Measurements from ENCODE around the gene PDZK1. TPM values are rescaled to one million over a fixed set of nuclear protein-coding genes. Genes with fewer than 3 reads are reported as not detected.
"Not testable (repeated sequence)": the region's sequence is repeated elsewhere in the genome, so short reads cannot be mapped to it uniquely, and the experiment has no call there.

The PDZK1 gene
- total RNA-seq, 1 donor from 2014 or later: 0.16 TPM

DNA sequence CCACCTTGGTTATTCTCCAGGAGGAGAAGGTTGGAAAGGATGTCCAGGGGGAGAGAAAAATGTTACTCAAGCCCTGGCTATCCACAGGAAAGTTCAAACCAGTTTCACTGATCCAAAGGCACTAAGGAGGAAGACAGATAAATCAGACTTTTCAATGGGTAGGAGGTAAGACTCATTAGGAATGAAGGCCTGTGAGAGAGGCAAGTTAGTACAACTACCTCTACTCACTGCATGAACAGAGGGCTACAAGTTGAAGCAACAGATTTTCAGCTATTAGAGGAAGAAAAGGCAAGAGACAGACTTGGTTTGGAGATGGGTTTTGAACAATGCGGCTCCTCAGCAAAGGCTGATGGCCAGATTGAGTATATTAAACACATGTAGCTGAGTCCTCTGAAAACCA, 29.0 kb upstream of the PDZK1 start:
- Histone ChIP-seq H3K4me1 (no peaks in the 10 kb centered on the region), H3K27me3 (ENCODE audit: low read depth) (no peaks in the 10 kb centered on the region), H3K4me3 (no peak overlapping the region), H3K36me3 (peaks cover 4% of the 10 kb centered on the region), H3K27ac (replicated peaks) (no peak overlapping the region), H3K9me3 (replicated peaks) (no peaks in the 10 kb centered on the region)
- TF ChIP-seq CTCF (IDR thresholded peaks at IDR 0.05; ENCODE audit: borderline replicate concordance): no peak
- no peak for DNase-seq
- intact Hi-C loops (cut with micrococcal nuclease): no loop called here

- H3K4me3 ChIP-seq: no peak overlapping the region
- H3K9me3 ChIP-seq (replicated peaks): no peaks in the 10 kb centered on the region
- H3K36me3 ChIP-seq: no peaks in the 10 kb centered on the region
- no peaks in the 10 kb centered on the region for H3K4me1 ChIP-seq
- H3K27ac ChIP-seq (replicated peaks): no peak overlapping the region
- intact Hi-C loops (cut with micrococcal nuclease): no loop called here
- DNase-seq: no peak
- H3K27me3 ChIP-seq (ENCODE audit: low read depth): no peaks in the 10 kb centered on the region
- no peak for TF ChIP-seq CTCF (IDR thresholded peaks at IDR 0.05; ENCODE audit: borderline replicate concordance)
Observed at GRCh38 chr1:145730900-145731299, 23.7 kb upstream of the PDZK1 start.

GRCh38 chr1:145730467-145730866, 23.3 kb upstream of the PDZK1 start:
- H3K27me3 ChIP-seq (ENCODE audit: low read depth): no peaks in the 10 kb centered on the region
- H3K9me3 ChIP-seq (replicated peaks): no peaks in the 10 kb centered on the region
- no peaks in the 10 kb centered on the region for H3K36me3 ChIP-seq
- no peak overlapping the region for H3K27ac ChIP-seq (replicated peaks)
- TF ChIP-seq CTCF (IDR thresholded peaks at IDR 0.05; ENCODE audit: borderline replicate concordance): no peak
- intact Hi-C loops (cut with micrococcal nuclease): no loop called here
- no peak overlapping the region for H3K4me3 ChIP-seq
- no peak for DNase-seq
- H3K4me1 ChIP-seq: no peaks in the 10 kb centered on the region

DNA sequence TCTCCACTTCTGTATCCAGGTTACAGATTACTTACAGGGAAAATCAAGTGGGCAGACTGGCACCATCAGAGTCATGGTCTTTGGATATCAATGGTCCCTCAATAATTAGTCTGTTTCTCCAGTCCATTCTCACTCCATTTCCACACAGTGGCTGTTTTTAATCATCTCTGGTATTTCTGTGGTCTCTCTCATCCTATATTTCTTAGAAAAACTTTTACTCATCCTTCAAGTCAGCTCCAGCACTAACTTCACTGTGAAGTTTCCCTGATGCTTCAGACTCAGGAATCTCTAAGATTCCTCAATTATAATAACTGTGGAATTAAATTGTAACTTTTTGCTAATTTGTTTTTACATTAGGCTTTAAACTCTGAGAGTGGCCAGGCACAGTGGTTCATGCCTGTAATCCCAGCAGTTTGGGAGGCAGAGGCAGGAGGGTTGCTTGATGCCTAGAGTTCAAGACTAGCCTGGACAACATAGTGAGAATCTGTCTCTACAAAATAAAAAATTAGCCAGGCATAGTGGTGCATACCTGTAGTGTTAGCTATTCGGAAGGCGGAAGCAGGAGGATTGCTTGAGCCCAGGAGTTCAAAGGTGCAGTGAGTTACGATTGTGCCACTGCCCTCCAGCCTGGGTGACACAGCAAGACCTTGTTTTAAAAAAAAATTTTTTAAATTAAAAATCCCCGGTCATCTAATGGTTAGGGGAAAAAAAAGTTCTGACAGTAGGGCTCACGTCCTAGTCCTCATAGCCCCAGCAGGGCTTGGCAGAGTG, 22.7 kb upstream of the PDZK1 start:
- intact Hi-C loops (cut with micrococcal nuclease): no loop called here

GRCh38 chr1:145729196-145729595, 22.0 kb upstream of the PDZK1 start:
- intact Hi-C loops (cut with micrococcal nuclease): no loop called here
- no peaks in the 10 kb centered on the region for H3K4me1 ChIP-seq
- no peak overlapping the region for H3K27ac ChIP-seq (replicated peaks)
- no peaks in the 10 kb centered on the region for H3K9me3 ChIP-seq (replicated peaks)
- no peaks in the 10 kb centered on the region for H3K27me3 ChIP-seq (ENCODE audit: low read depth)
- no peaks in the 10 kb centered on the region for H3K36me3 ChIP-seq
- no peak for TF ChIP-seq CTCF (IDR thresholded peaks at IDR 0.05; ENCODE audit: borderline replicate concordance)
- no peak for DNase-seq
- H3K4me3 ChIP-seq: no peak overlapping the region

More for the DNA sequence above, 22.7 kb upstream of the PDZK1 start:
- Histone ChIP-seq H3K9me3 (replicated peaks) (no peaks in the 10 kb centered on the region), H3K27ac (replicated peaks) (no peak overlapping the region), H3K27me3 (ENCODE audit: low read depth) (no peaks in the 10 kb centered on the region), H3K4me3 (no peak overlapping the region), H3K36me3 (no peaks in the 10 kb centered on the region), H3K4me1 (no peaks in the 10 kb centered on the region)
- no peak for DNase-seq
- no peak for TF ChIP-seq CTCF (IDR thresholded peaks at IDR 0.05; ENCODE audit: borderline replicate concordance)

DNA sequence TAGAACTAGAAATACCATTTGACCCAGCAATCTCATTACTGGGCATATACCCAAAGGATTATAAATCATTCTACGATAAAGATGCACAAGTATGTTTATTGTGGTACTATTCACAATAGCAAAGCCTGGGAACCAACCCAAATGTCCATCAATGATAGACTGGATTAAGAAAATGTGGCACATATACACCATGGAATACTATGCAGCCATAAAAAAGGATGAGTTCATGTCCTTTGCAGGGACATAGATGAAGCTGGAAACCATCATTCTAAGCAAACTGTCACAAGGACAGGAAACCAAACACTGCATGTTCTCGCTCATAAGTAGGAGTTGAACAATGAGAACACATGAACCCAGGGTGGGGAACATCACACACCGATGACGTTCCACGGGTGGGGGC, 19.0 kb upstream of the PDZK1 start:
- H3K27me3 ChIP-seq (ENCODE audit: low read depth); H3K4me3 ChIP-seq; H3K9me3 ChIP-seq (replicated peaks); H3K36me3 ChIP-seq; DNase-seq; H3K4me1 ChIP-seq; H3K27ac ChIP-seq (replicated peaks); intact Hi-C loops (cut with micrococcal nuclease): not testable (repeated sequence)
